Ishikawa (cell line): Measurements from ENCODE around the gene KCTD11.

ENCODE experiments used
- EGR1 ChIP-seq: IDR thresholded peaks from 2 replicates; pipeline ENCODE4 v1.6.1; 2012
- RAD21 ChIP-seq: IDR thresholded peaks from 2 replicates; pipeline ENCODE4 v1.6.1; 2012; ENCODE audit warnings: low read depth
- TEAD4 ChIP-seq: IDR thresholded peaks from 2 replicates; pipeline ENCODE4 v1.6.1; 2012
- YY1 ChIP-seq: IDR thresholded peaks from 2 replicates; pipeline ENCODE4 v1.6.1; 2012; ENCODE audit warnings: low read depth
- TF ChIP-seq, protein P1 (sequence below): IDR thresholded peaks from 2 replicates; pipeline ENCODE4 v1.6.1; 2012
- TF ChIP-seq, protein P2 (sequence below): IDR thresholded peaks from 2 replicates; pipeline ENCODE4 v1.6.1; 2012; ENCODE audit warnings: low read depth, mild to moderate bottlenecking

DNA sequence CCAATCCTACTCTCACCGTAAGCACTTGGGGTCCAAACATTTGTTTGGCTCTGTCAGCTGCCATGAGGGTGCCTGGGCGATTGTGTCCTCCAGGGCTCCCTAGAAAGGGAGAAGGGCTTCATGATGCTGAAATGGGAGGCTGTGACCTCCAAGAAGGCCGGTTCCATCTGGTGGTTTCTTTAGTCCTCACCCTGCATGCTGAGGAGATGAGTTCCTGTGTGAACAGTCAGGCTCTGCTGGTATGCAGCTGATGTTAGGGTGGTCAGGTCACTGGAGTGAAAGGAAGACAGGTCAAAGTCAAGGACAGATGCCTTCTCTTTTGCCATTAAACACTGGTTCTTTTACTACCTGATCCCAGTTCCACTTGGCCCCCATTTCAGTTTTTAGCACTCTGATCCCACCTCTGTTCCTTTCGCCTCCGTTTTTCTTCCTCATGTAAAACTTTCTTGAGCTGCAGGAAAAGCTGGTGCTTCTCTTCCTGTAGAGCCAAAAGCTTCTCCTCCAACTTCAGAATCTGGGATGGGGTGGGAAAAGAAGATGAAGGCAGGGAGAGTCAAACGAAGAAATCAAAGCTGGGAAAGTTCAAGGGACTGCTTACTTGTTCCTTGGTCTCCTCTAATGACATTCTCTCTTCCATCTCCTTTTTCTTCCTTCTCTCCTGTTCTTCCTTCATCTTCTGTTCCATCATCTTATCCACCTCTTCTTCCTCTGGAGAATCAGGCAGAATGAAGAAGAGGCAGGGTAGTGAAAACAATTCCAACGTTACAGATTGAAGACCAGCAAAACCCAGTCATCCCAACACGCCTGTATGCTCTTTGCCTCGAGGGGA is 37.9 kb upstream of the KCTD11 start:
- TF ChIP-seq TEAD4 (no peak), YY1 (no peak), RAD21 (no peak), EGR1 (no peak)
- TF ChIP-seq, protein P1, sequence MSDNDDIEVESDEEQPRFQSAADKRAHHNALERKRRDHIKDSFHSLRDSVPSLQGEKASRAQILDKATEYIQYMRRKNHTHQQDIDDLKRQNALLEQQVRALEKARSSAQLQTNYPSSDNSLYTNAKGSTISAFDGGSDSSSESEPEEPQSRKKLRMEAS = no peak
- TF ChIP-seq, protein P2, sequence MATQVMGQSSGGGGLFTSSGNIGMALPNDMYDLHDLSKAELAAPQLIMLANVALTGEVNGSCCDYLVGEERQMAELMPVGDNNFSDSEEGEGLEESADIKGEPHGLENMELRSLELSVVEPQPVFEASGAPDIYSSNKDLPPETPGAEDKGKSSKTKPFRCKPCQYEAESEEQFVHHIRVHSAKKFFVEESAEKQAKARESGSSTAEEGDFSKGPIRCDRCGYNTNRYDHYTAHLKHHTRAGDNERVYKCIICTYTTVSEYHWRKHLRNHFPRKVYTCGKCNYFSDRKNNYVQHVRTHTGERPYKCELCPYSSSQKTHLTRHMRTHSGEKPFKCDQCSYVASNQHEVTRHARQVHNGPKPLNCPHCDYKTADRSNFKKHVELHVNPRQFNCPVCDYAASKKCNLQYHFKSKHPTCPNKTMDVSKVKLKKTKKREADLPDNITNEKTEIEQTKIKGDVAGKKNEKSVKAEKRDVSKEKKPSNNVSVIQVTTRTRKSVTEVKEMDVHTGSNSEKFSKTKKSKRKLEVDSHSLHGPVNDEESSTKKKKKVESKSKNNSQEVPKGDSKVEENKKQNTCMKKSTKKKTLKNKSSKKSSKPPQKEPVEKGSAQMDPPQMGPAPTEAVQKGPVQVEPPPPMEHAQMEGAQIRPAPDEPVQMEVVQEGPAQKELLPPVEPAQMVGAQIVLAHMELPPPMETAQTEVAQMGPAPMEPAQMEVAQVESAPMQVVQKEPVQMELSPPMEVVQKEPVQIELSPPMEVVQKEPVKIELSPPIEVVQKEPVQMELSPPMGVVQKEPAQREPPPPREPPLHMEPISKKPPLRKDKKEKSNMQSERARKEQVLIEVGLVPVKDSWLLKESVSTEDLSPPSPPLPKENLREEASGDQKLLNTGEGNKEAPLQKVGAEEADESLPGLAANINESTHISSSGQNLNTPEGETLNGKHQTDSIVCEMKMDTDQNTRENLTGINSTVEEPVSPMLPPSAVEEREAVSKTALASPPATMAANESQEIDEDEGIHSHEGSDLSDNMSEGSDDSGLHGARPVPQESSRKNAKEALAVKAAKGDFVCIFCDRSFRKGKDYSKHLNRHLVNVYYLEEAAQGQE = no peak
